ENCODE data around the gene GFOD1. TPM values are rescaled to one million over a fixed set of nuclear protein-coding genes. Genes with fewer than 3 reads are reported as not detected.
A peak's percentile ranks its signal among the peaks of the same experiment; 100 is the strongest.

Gene GFOD1
- total and polyA plus RNA-seq, 2 of the 4 experiments (the other 2 are of a cell fraction), result 1.8 to 3.4 TPM

GRCh38 chr6:13472099-13472498 lies 15.3 kb downstream of the GFOD1 start:
- Histone ChIP-seq H2BK20ac (ENCODE audit: low read depth, low read length) (no peak overlapping the region), H3K9me1 (ENCODE audit: insufficient read depth, low read length) (peaks cover 3% of the 10 kb centered on the region; the same call in 1 of the 2 replicates), H2BK120ac (ENCODE audit: low read depth, low read length) (no peak overlapping the region), H2BK5ac (ENCODE audit: low read depth, low read length, poor library complexity, severe bottlenecking) (no peak overlapping the region), H2BK15ac (ENCODE audit: low read depth, low read length) (no peak overlapping the region), H4K91ac (ENCODE audit: insufficient read depth, low read depth, low read length) (no peak overlapping the region), H3K4me2 (ENCODE audit: low read depth, low read length) (no peak overlapping the region), H3K56ac (ENCODE audit: extremely low read depth, insufficient read depth, low read length) (no peak overlapping the region), H3K9ac (ENCODE audit: low read depth, low read length) (no peak overlapping the region), H3K4me3 (ENCODE audit: insufficient read depth, low read depth, low read length) (no peak overlapping the region), H3K4ac (ENCODE audit: low read depth, low read length) (no peak overlapping the region), H4K8ac (ENCODE audit: low read depth in 2 of 2, low read length in 2 of 2) (no peak overlapping the region), H4K20me1 (ENCODE audit: insufficient read depth, low read length) (no peaks in the 10 kb centered on the region), H3K27ac (ENCODE audit: insufficient read depth, low read length) (no peak overlapping the region), H3K18ac (ENCODE audit: low read depth, low read length) (no peak overlapping the region), H4K5ac (ENCODE audit: low read depth, low read length) (no peak overlapping the region), H3K36me3 (ENCODE audit: control insufficient read depth, insufficient read depth, low read length) (0 out of 2 replicates have a peak, but pooled peaks cover 2% of the 10 kb centered on the region), H3K23ac (ENCODE audit: low read depth, low read length) (no peak overlapping the region), H3K79me1 (ENCODE audit: low read depth in 1 of 2, low read length in 2 of 2) (peaks cover 7 to 20% of the 10 kb centered on the region in 2 experiments; a peak in 2 of 4 replicates), H3K9me3 (ENCODE audit: control insufficient read depth, insufficient read depth, low read length) (peaks cover 4% of the 10 kb centered on the region), H2AK5ac (ENCODE audit: low read depth, low read length) (no peak overlapping the region), H2AFZ (replicated peaks; ENCODE audit: low read length, poor library complexity) (no peak overlapping the region), H3K14ac (replicated peaks; ENCODE audit: low read depth, low read length) (no peak overlapping the region), H3K4me1 (ENCODE audit: control insufficient read depth, insufficient read depth, low read length) (no peaks in the 10 kb centered on the region; the same call in 1 of the 2 replicates), H2AK9ac (replicated peaks; ENCODE audit: low read depth, low read length, poor library complexity) (no peak overlapping the region), H3K27me3 (ENCODE audit: control insufficient read depth, insufficient read depth, low read length) (no peaks in the 10 kb centered on the region)
- DNase-seq (peak; percentile 30), ATAC-seq (ENCODE audit: low read depth) (no peak)
- in situ Hi-C loops (cut with MboI; ENCODE audit: low sequenced_read_pairs), result no loop called here
- CTCF ChIA-PET, result interaction anchor here (0.7 kb wide), 1 partner anchor 10 kb away, joined by 3 read pairs; no protein-coding TSS in a partner anchor
- no CpG with 5 or more reads among the region's 4 CpGs for WGBS, 2 experiments (ENCODE audit: extremely low coverage in 2 of 2, insufficient read length in 1 of 2)
- dilution Hi-C loops (cut with HindIII; ENCODE audit: low sequenced_read_pairs, unreplicated experiment), result no loop called here
- intact Hi-C loops (cut with micrococcal nuclease), result no loop called here
- POLR2A ChIA-PET (ENCODE audit: unreplicated experiment), result no interaction called here
- TF ChIP-seq ELK1 (IDR thresholded peaks at IDR 0.05; ENCODE audit: borderline replicate concordance, low read depth, low read length), result no peak
- no peak for TF ChIP-seq SMC3 (IDR thresholded peaks at IDR 0.05; ENCODE audit: low read depth, low read length)
- TF ChIP-seq RFX5 (IDR thresholded peaks at IDR 0.05; ENCODE audit: low read depth, low read length), result no peak
- TF ChIP-seq CEBPB (IDR thresholded peaks at IDR 0.05; ENCODE audit: low read depth, low read length), result no peak
- TF ChIP-seq RAD21 (IDR thresholded peaks at IDR 0.05; ENCODE audit: low read length), result no peak
- TF ChIP-seq FOS (IDR thresholded peaks at IDR 0.05; ENCODE audit: low read depth, low read length), result no peak
- TF ChIP-seq USF2 (IDR thresholded peaks at IDR 0.05; ENCODE audit: low read depth, low read length), result no peak
- TF ChIP-seq POLR2A (IDR thresholded peaks at IDR 0.05; ENCODE audit: low read depth, low read length), result no peak
- TF ChIP-seq, protein P1, sequence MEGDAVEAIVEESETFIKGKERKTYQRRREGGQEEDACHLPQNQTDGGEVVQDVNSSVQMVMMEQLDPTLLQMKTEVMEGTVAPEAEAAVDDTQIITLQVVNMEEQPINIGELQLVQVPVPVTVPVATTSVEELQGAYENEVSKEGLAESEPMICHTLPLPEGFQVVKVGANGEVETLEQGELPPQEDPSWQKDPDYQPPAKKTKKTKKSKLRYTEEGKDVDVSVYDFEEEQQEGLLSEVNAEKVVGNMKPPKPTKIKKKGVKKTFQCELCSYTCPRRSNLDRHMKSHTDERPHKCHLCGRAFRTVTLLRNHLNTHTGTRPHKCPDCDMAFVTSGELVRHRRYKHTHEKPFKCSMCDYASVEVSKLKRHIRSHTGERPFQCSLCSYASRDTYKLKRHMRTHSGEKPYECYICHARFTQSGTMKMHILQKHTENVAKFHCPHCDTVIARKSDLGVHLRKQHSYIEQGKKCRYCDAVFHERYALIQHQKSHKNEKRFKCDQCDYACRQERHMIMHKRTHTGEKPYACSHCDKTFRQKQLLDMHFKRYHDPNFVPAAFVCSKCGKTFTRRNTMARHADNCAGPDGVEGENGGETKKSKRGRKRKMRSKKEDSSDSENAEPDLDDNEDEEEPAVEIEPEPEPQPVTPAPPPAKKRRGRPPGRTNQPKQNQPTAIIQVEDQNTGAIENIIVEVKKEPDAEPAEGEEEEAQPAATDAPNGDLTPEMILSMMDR (conservative IDR thresholded peaks at IDR 0.05; ENCODE audit: low read depth, low read length), result no peak
- no peak for TF ChIP-seq MXI1 (IDR thresholded peaks at IDR 0.05; ENCODE audit: borderline replicate concordance, low read depth, low read length)
- TF ChIP-seq MAZ (IDR thresholded peaks at IDR 0.05; ENCODE audit: borderline replicate concordance, low read depth, low read length), result no peak
- BruUV-seq (replicated peaks), result no TSS peak
